Renal cortical epithelial cell (primary cell): ENCODE data around the gene RELN. TPM values are rescaled to one million over a fixed set of nuclear protein-coding genes. Genes with fewer than 3 reads are reported as not detected.
"Not testable (repeated sequence)": the region's sequence is repeated elsewhere in the genome, so short reads cannot be mapped to it uniquely, and the experiment has no call there.

Source experiments
- DNase-seq: peaks from one replicate; pipeline ENCODE4 v3.0.0-alpha.2; 2011; ENCODE audit warnings: low read depth
- total RNA-seq: library from RNA; depleted of rRNA; stranded (reverse); fragments of >200 nt; gene quantifications from 2 replicates; pipeline ENCODE4 v1.2.3, GENCODE V29; 2014

The RELN gene
- total RNA-seq, 1 donor from 2014 or later, result 4.8 TPM

DNA sequence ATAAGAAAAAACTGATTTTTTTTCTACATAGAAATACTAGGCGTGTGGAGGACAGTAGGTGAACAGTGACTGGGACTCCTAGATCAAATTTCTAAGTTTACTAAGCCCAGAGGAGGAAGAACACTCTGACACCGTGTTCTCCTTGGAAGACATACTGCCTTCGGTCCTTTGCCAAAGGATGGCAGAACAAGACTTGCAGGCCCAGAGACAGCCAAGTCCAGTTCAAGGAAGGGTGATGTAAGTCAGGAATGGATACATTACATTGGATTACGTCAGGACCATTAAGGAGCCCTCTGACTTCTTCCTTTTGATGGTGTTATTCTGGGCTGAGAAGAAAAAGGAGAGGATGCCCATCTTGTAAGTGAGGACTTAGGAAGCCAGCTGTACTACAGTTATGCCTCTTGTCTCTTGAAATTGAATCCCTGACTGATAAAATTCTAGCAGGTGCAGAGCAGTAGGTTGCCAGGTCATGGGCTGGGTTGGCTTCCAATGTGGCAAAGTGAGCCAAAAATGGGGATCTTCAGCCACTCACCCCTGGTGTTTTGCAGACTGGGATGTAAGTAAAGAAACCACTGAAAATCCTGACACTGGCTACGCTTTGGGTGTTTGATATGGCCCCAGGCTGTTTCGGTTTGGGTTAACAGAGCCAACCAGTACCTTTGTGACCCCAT is 45.1 kb downstream of the RELN start:
- no peak for DNase-seq

DNA sequence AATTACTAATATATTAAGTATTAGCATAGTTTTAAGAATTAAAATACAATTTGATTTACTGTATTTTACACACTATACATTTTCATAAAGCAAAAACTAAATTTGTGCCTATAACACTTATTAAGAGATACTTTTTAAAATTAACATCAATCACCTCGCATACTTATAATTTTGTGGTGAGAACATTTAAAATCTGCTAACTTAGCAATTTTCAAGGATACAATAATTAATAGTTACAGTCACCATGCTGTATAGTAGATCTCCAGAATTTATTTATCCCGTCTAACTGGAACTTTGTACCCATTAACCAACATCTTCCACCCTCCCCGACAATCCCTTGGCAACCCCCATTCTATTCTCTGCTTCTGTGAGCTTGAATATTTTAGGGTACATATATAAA is 47.5 kb downstream of the RELN start:
- no peak for DNase-seq

DNA sequence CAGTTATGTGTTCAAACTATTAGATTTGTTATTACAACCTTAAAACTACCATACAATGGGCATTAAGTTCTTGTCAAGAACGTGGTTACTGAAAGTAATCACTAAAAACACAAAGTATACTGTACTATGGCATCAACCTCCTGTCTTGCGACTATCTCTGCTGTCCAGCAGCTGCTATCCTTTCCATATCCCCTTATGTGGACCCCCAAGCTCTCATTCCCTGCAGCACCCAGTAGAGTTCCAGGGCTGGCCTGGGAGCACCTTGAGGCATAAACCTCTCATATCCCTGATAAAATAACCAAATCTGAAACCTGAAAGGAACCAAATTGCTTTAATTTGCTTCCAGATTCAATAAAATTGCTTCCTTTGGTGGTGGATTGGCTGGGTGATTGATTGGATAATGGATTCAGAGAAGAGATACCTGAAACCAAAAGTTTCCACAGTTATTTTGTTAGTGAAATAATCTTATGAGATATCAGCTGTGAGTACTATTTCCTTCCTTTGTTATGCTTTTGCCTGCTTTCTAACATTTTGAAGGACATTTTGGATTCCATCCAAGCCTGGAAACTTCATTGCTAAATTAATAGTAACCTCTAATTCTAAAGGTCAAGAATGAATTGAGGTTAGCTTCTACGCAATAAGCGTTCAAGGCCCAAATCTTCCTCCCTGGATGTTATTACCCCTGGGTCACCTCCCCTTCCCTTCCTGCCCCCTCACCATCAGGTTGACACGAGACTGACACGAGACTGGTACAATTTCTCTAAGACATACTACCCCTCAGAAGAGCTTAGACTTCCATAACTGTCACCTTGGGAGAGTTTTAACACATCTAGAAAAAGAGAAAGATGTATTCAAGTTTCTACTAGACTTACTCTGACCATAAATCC is 48.8 kb downstream of the RELN start:
- DNase-seq, result no peak

DNA sequence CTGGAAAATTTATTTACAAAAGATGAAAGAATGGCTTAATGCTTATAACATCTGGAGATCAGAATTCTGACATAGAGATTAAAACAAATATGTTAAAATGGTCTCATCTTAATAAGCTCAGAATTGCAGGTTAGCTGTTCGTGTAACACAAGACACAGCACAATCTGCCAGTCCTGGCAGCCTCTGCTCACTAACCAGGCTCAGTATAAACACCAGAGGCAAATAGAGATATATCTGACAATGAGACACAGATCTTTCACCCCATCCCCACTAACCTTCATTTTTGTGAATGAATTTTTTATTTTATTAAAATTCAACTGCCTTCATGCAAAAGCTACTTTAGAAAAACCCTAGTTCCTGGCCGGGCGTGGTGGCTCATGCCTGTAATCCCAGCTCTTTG is 51.8 kb downstream of the RELN start:
- DNase-seq, result no peak

DNA sequence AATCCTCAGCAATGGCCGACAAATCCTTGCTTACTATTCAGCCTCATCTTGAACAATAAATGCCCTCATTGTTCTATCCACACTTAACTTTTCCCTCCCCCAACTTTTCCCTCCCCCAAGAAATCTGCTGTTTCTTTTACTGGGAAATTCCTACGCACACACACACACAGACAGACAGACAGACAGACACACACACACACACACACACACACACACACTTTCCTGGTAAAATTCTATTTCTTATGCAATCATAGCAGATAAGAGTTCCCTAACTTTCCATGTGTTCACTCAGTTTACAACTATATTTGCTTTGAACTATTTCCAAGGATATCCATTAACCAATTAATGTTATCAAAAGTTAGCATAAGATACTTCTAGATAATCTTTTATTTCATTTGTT is 52.9 kb downstream of the RELN start:
- DNase-seq, result no peak

DNA sequence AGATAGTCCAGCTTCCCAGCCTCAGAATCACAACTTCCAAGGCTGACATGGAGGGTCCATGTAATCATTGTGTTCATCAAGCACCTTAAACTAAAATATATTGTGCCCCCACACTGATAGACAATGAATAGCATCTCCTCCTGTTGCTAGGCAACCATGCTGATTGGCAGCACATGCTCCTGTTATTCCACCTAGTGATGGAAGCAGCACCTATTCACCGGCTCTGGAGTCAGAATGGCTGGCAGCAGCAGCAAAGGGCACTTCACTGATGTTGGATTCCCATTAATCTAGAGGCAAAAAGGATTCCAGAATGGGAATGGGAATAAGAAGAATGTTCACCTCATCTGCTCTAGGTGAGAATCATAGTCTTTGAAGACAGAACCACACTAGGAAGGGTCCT is 55.0 kb downstream of the RELN start:
- DNase-seq, result no peak

DNA sequence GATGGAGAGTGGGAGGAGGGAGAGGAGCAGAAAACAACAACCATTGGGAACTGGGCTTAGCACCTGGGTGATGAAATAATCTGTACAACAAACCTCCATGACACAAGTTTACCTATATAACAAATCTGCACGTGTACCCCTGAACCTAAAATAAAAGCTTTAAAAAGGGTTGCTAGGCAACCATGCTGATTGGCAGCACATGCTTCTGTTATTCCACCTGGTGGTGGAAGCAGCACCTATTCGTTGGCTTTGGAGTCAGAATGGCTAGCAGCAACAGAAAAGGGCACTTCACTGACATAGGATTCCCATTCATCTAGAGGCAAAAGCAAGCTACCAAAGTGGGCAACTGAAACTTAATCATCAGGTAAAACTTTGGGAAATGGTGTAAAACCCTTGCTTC is 57.1 kb downstream of the RELN start:
- DNase-seq, result no peak

DNA sequence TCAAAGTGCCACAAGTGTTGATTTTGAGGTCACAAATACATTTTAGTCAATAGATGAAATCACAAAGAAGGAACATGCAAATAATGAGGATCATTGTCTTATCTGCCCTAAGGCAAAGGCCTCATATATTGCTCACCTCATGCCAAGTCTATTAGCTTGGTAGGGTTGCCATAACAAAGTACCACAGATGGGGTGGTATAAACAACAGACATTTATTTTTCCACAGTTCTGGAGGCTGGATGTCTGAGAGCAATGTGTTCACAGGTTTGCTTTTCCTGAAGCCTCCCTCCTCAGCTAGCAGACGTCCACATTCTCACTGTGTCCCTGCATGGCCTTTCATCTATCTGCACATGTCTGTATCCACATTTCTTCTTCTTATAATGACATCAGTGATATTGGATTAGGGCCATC is 59.6 kb downstream of the RELN start:
- DNase-seq, result no peak

DNA sequence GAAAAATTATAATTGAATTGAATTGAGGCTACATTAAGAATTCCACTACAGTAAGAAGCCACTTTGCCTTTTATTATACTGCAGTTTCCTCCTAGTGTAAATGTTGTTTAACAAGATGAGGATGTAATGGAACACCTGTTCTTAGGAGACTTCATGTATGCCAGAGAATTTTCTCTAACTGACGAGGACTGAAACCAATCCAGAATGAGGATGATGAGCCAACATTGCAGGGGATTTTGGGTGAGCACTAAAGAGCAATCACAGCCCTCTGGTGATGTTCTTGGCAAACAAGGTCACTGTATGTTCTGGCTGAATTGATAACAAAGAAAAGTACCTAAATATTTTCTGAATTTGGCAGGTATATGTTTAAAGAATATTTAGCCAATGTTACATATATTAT is 60.9 kb downstream of the RELN start:
- DNase-seq, result no peak

DNA sequence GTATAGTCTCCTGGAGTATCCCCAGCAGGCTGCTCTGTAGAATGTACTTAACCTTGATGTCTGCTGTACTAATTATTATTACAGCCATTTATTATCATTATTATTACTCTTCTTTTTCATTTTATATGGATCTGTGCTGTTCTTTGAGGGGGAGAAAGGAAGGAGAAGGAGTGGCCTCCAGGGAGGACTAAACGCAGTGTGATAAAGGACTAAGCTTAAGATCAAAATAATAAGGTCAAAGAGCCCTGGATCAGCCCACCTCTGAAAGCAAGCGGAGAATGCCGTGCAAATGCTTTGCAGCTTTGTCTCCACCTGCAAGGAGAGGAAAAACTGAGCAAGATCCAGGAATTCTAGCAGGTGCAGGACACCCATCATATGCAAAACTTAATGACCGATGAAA is 65.3 kb downstream of the RELN start:
- no peak for DNase-seq

DNA sequence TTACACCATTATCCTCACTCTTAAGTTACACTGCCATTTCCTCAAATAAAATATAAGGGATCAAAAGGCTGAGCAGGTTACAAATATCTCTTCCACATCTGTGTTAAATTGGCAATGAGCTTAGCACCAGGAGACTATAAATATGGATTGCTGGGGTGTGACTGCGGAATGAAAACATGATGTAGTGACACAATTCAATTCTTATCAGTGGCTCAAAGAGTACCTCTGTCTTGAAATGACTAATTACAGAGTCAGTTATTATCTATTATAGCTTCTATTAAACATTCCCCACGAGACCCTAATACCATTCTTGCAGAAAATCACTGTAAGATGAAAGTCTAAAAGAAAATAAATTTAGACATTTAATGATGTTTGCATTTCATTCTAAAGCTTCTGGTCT is 67.1 kb downstream of the RELN start:
- DNase-seq, result no peak

DNA sequence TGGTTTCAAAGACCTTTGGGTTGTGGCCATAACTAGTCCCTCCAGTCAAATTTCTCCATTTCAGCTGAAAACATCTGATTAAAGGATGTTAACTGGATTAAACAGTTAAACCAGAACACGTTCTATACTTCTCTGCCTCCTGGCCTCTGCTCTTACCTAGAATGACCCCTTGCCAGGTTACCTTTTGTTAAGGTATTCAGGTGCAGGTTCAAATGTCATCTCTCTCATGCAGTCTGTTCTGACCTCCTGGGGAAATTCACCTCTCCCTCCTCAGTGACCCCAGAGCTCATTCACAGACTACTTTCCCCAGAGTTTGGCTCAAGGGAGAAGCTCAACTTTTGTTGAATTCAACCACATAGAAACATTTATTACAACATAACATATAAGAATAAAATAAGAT is 67.8 kb downstream of the RELN start:
- no peak for DNase-seq

DNA sequence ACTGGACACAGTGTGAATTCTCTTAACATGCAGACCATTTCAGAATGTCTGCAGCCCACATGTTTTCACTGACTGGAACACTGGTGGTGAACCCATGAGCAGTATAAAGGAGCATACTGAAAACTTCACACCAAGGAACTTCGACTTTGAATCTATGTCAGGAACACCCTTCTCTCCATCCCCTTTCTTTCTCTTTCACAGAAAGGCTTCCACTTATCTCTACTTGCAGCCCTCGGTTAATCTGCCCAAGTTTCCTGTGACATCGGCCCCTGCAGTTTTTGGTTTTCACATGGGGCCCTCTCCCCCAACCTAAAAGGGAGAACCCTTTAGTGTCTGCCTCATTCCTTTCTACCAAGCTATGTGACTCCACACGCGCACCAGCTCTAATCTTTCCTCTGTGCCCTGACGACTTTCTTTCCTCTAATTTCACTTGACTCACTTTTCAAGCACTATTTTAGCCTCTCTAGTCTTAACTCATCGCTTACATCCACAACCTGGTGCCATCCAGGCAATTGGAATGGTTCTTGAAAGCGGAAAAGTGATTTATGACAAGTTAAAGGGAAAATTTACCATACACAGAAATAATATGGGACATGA is 70.1 kb downstream of the RELN start:
- no peak for DNase-seq

DNA sequence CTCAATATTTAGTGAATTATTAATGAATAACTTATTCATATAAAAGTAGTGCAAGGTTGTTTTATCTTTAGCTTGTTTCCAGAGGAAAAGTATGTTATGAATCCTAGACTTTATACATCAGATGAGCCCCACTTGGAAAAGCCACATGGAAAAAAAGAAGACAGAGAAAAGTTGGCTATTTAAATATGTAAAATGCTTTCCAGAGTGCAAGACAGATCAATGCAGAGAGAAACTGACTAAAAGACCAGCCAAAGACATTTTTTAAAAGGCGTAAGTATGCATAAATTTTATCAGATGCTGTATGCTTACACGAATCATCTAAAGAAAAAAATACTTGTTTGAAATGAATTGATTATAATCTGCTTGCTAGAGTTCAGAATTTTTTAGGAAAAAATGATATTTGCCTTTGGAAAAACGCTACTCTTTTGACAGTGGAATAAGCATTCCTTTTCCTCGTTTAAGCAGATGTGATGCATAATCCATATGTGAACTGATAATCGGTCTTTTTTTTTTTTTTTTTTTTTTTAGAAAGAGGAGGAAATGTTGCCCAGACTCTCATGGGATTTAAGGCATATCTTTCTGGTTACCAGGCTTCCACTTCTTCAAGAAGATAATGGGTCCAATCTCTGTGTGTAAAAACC is 70.7 kb downstream of the RELN start:
- DNase-seq, result no peak

DNA sequence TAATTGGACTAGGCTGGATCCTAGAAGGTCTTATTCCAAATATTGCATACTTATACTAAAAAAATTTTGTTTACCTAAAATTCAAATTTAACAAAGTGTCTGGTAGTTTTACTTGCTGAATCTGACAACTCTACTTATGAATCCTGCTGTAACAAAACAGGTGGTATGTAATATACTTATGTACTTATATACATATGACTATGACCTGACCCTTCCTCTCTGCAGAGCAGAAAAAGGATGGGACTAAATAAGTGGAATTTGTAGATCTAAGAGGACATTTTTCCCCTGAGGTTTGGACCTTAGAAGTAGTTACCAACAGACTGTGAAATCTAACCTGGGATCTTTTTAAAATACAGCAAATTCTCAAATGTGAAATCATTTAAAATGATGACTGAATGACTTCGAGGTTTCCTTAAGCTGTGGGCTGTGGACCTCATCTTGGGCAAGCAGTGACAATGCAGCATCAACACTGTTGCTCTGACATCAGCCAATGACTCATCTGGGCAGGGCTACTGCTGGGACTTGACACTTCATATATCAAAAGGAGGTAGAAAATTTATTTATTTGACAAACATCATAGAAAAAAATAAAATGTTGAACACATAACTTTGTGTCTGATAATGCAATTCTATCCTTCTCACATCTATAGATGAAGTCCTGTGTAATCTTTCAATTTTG is 73.6 kb downstream of the RELN start:
- DNase-seq, result peak; percentile 50

DNA sequence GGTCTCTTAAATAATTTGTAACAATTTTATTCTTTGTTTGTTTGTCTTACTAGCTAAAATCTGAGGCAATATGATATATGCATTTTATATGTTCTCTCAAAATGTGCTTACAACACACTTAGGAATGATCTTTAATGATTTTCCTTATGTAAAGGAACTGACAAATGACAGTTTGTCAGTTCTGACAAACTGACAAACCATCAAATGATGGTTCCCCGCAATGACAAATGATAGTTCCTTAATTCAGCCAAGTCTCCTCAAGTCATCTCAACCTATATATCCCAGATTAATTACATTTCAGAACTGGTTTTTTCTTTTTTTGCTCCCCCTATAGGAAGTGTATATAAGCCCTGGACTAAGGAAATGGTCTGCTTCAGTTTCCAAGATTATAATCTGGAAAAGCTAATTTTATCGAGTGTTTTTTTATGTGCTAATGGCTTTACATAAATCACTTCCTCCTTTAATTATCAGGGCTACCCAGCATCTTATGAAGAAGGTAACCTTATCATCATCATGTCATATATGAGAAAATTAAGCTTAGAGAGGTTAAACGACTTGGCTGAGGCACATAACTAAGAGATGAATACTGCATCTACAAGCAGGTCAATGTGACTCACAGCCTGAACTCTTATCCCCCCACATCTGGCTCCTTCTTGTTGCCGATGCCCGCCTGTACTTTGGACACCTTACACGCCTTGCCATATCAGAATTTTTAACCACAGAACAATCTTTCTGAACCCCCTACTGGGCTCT is 75.1 kb downstream of the RELN start:
- DNase-seq, result no peak

DNA sequence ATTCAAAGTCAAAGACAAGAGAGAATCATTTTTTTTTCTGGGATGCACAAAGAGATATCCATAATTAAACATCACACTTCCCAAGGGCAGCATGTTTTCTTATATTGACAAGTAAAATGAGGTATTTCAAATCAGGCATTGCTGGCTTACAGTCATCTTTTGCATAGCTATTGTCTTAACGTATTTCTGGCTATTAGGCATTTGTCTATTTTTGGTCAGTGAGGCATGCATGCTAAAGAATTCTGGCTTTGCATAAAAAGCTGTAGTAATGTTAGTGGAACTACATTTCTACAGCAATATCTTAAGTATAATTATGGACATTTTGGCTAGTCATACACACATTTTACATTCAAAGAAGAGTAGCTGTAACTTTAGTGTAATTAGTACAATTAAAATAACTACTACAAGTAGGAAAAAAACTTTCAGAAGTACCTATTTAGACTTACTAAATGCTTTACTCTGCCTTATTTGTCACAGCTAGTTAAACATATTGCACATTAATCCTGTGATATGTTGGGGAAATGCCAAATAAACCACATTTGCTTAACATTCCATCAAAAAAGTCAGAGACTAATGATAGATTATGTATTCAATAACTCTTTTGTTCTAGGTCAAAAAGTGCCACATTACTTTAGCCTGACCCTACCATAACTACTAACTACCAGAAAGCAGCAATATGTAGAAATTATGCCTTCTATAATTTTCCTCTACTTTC is 76.4 kb downstream of the RELN start:
- DNase-seq, result no peak

DNA sequence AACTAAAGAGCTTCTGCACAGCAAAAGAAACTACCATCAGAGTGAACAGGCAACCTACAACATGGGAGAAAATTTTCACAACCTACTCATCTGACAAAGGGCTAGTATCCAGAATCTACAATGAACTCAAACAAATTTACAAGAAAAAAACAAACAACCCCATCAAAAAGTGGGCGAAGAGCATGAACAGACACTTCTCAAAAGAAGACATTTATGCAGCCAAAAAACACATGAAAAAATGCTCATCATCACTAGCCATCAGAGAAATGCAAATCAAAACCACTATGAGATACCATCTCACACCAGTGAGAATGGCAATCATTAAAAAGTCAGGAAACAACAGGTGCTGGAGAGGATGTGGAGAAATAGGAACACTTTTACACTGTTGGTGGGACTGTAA is 78.4 kb downstream of the RELN start:
- DNase-seq, result not testable (repeated sequence)

DNA sequence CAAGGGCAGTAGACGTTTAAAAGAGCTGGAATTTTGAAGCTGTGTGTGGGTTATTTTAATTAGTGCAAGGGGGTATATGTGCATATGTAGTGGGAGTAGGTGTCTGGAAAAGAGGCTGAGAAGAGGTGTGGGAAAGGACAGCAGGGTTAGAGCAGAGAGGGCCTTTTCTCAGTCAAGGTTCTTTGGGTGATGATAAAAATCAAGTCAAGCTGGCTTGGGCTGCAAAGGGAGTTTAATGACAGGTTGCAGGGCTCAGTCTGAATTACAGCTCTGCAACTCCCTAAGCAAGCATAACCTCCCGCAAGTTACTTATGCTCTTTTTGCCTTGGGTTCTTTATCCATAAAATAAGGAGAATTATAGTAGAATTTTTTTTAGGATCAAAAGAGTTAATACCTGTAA is 83.5 kb downstream of the RELN start:
- no peak for DNase-seq

DNA sequence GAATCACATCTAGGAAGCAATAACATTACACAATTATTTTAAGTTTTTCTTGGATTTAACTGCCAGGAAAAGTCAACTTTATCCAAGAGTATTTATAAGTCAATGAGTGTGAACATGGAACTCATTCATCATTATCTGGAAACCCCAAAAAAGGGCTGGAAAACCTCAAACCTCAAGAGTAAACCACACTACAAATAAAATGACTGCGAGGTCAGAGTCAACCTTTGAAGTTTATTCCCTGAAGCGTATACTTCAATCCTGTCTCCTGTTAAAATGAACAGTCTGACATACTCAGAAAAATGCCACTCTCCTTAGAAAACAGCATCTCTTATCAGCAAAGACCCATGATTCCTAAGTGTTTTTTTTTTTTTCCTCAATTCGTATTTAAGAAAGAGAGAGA is 86.5 kb downstream of the RELN start:
- peak; percentile 64 for DNase-seq

DNA sequence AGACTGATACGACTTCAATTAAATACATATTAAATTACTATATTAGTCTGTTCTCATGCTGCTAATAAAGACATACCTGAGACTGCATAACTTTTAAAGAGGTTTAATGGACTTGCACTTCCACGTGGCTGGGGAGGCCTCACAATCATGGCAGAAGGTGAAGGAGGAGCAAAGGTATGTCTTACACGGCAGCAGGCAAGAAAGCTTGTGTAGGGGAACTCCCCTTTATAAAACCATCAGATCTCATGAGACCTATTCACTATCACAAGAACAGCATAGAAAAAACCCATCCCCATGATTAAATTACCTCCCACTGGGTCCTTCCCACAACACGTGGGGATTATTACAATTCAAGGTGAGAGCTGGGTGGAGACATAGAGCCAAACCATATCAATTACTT is 92.6 kb downstream of the RELN start:
- DNase-seq, result not testable (repeated sequence)
